GM13977 (cell line): ENCODE measurements around the gene VPS26C.

Source experiments
- DNase-seq: peaks from one replicate; pipeline ENCODE4 v3.0.0; 2012; ENCODE audit warnings: low spot score
- in situ Hi-C: fragments of 300-500 bp; cut with MboI; formaldehyde crosslinking; loops from one replicate; pipeline ENCODE4 v1.12.0; 2022; ENCODE audit warnings: low sequenced_read_pairs, low pct_unique_long_range_greater_than_20kb, mixed read lengths, inconsistent platforms; ENCODE audit not compliant: unreplicated experiment
- TF ChIP-seq, protein P1 (sequence below): IDR thresholded peaks from 2 replicates; pipeline ENCODE4 v1.5.1; 2012; ENCODE audit warnings: mild to moderate bottlenecking, control low read depth; ENCODE audit not compliant: insufficient read depth; ENCODE audit errors: extremely low read depth, missing control alignments

The VPS26C gene

DNA sequence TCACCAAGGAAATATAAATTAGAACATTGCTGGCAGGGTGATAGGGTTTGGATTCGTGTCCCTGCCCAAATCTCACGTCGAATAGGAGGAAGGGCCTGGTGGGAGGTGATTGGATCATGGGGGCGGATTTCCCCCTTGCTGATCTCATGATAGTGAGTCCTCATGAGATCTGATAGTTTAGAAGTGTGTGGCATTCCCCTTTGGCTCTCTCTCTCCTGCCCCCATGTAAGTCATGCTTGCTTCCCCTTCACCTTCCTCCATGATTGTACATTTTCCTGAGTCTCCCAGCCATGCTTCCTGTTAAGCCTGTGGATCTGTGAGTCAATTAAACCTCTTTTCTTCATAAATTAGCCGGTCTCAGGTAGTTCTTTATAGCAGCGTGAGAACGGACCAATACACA is 60.6 kb downstream of the VPS26C start:
- TF ChIP-seq, protein P1, sequence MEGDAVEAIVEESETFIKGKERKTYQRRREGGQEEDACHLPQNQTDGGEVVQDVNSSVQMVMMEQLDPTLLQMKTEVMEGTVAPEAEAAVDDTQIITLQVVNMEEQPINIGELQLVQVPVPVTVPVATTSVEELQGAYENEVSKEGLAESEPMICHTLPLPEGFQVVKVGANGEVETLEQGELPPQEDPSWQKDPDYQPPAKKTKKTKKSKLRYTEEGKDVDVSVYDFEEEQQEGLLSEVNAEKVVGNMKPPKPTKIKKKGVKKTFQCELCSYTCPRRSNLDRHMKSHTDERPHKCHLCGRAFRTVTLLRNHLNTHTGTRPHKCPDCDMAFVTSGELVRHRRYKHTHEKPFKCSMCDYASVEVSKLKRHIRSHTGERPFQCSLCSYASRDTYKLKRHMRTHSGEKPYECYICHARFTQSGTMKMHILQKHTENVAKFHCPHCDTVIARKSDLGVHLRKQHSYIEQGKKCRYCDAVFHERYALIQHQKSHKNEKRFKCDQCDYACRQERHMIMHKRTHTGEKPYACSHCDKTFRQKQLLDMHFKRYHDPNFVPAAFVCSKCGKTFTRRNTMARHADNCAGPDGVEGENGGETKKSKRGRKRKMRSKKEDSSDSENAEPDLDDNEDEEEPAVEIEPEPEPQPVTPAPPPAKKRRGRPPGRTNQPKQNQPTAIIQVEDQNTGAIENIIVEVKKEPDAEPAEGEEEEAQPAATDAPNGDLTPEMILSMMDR, result no peak
- in situ Hi-C loops, result no loop called here
- DNase-seq, result no peak

DNA sequence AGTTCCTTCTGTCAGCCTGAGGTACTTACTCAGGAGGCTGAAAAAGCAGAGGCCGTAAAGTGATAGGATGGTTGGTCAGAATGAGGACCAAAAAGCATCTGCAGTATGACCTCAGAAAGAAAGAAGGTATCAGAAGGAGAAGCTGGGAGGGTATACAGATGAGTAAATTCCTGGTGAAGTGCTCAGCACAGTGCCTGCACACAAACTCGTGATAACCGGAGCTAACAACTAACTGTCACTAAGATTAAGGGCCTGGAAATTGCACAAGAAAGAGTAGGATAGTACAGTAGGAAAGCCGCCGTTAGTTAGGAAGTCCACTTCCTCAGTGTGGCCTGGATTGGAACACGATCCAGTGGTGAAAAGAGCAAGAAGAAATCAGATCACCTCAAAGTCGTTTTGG is 62.6 kb downstream of the VPS26C start:
- TF ChIP-seq, protein P1, result no peak
- in situ Hi-C loops, result no loop called here
- no peak for DNase-seq

DNA sequence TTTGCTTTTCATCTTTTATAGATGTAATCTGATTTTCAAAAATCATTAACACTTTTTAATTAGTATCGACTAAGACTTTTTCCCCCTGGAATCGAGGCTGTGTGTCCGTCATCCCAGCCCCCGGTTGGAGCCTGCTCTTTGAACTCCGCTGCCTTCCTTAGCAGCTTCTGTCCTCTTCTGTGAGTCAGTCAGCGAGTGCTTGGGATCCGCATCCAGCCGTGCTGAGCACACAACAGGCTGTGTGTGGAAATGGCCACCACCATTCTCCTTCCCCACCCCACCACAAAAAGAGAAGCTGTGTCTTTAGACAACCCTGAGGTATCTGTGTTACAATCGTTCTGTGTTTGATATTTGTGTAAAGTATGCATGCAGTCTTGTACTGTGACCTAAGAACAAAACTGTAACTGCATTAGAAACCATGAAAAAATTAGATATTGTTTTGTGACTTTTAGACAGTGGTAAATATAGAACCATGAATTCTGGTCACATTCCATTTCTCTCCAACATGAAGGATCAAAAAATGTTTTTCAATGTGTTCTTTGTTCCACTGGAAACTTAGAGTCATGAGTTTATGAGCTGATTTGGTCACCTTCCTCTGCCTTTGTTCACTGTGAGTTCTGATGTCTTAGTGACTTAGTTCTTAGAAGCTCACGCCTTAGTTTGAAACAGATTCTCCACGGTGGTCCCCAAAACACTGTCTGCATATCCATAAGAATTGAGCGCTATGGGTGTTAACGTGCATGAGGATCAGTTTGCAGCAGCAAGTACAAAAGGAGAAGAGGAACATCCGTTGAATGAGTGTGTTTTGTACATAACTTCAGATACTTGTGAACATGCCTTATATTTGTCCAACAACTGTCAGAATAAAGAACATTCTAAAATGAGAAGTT is 64.7 kb downstream of the VPS26C start:
- in situ Hi-C loops, result no loop called here
- TF ChIP-seq, protein P1, result no peak
- no peak for DNase-seq

DNA sequence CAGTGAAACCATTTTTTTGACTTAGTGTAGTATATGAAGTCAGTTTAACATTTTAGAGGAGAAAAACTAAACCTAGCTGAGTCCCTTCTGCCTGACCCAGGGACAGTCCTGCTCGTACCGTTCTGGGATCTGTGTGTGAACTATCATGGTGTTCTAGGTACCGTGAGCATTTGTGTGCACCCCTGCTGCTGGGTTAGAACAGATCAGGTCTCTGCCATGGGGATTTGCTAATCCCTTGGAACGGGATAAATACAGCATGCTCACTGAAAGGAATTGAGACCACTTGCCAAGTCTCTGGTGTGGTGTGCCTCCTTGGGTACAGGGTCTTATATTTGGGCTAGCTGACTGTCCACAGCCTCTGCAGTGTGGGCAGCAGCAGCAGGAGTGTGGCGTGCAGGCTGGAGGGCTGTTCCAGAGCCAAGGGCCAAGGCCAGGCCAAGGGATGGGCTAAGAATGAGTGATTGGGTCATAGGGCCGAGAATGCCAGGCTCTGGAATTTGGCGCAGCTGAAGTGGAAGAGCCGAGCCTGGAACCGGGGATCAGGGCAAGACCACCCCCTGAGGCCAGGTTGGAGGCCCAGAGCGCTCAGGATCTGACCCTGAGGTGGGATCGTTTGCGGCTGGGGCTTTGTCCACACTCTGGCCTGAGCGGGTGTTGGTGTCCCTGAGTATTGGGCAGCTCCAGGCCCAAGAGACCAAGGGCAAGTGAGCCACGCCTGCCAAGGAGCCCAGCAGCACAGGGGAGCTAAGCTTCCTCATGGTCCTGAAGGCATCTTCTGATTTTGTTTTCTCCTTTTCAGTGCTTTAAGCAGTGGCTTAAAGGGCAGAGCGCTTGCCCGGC is 66.3 kb downstream of the VPS26C start:
- in situ Hi-C loops, result no loop called here
- DNase-seq, result no peak
- TF ChIP-seq, protein P1, result no peak

DNA sequence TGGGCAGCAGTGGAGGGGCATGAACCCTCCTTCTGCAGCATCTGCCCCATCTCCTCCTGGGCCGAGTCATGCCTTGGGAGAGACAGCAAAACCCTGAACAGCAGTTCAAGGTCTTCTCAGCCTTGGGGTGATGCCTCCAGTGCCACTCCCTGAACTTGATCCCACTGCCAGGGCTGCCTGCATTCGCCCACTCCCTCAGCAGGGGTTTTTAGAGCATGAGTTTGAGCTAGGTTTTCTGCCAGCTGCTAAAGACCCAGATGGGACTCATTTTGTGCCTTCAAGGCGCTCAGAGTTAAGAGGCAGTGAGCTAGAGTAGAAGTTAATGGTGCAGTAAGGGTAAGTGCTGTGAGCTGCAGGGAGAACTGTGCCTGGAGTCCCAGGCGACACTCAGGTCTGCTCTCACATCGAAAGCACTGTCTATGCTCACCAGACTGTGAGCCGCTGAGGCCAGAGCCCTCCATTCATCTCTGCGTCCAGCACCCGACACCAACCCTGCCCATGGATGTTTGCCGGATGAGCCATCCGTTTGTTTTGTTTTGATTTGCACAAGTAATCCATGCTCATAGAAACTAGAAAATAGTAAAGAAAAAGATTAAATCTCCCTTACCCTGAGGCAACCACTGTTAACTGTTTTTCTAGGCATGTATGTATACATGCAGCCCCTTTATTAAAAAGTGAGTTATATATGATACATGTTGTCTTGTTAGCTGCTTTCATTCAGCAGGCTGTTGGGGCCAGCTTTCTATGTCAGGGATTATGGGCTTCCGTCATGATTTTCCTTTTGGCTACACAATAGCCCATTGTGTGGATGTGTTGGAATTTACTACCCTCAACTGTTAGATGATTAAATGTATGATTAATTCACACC is 67.8 kb downstream of the VPS26C start:
- no peak for DNase-seq
- TF ChIP-seq, protein P1, result no peak
- in situ Hi-C loops, result no loop called here

DNA sequence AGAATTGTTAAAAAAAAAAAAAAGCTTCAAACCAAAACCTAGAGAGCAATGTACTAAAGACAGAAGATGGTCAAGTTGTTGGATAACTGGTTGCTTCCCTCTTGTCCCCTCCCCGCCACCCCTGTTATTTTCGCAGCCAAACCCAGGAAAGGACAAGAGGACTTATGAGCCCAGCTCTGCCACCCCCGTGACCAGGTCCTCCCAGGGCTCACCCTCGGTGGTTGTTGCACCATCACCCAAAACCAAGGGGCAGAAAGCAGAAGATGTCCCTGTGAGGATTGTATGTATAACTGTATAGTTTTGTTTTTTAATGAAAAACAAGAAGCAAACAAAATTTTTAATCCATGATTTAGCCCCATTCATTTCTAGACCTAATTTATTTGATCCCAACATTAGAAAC is 69.4 kb downstream of the VPS26C start:
- TF ChIP-seq, protein P1, result no peak
- in situ Hi-C loops, result no loop called here
- DNase-seq, result no peak
